Suprapubic skin (tissue), 4 donors: ENCODE measurements around the gene DSCAML1.

Source experiments
- CTCF ChIP-seq, 2 donors: fragments of 200-600 bp in 1 of 2; fragments of 450-650 bp in 1 of 2; sonication (generic) in 1 of 2; IDR thresholded peaks; one replicate each; pipeline ENCODE4 v1.5.1; 2016 to 2019; ENCODE audit warnings: antibody characterized with exemption in 2 of 2, mild to moderate bottlenecking in 1 of 2, moderate library complexity in 1 of 2
- EP300 ChIP-seq: sonication (generic); formaldehyde crosslinking; IDR thresholded peaks from one replicate; pipeline ENCODE4 v1.6.1; 2017; ENCODE audit warnings: antibody characterized with exemption
- POLR2A ChIP-seq, 2 donors: fragments of 450-650 bp; IDR thresholded peaks; one replicate each; pipeline ENCODE4 v1.6.1; 2017; ENCODE audit warnings: antibody characterized with exemption in 2 of 2, mild to moderate bottlenecking in 2 of 2, moderate library complexity in 2 of 2
- POLR2AphosphoS5 ChIP-seq, 3 donors: sonication (generic); formaldehyde crosslinking; IDR thresholded peaks; one replicate each; pipeline ENCODE4 v1.6.1; 2017; ENCODE audit warnings: antibody characterized with exemption in 3 of 3

GRCh38 chr11:117610045-117610444, 187.0 kb downstream of the DSCAML1 start:
- no peak for TF ChIP-seq POLR2AphosphoS5 (IDR thresholded peaks at IDR 0.05)
- no peak for TF ChIP-seq CTCF (IDR thresholded peaks at IDR 0.05)
- no peak for TF ChIP-seq POLR2A (IDR thresholded peaks at IDR 0.05)
- no peak for TF ChIP-seq EP300
